ENCODE data around the gene B4GALT6. TPM values are rescaled to one million over a fixed set of nuclear protein-coding genes. Genes with fewer than 3 reads are reported as not detected.

Gene B4GALT6
- total and polyA plus RNA-seq, 9 donors = 2.1 to 16.5 (median 6.5) TPM

GRCh38 chr18:31607384-31607783 lies 77.0 kb downstream of the B4GALT6 start:
- WGBS, 3 donors = 35 to 39% (median 37%) methylated on average over 5 of the region's 5 CpGs
- Histone ChIP-seq H3K27ac (no peak overlapping the region), H3K27me3 (no peaks in the 10 kb centered on the region), H3K4me3 (no peak overlapping the region), H3K36me3 (no peaks in the 10 kb centered on the region), H3K4me1 (ENCODE audit: insufficient read depth) (no peaks in the 10 kb centered on the region), H3K9me3 (no peaks in the 10 kb centered on the region)
- intact Hi-C loops (cut with DNase I) = no loop called here
- no peak for TF ChIP-seq CTCF (IDR thresholded peaks at IDR 0.05)
- no peak for TF ChIP-seq EP300 (IDR thresholded peaks at IDR 0.05)
- TF ChIP-seq POLR2A (IDR thresholded peaks at IDR 0.05) = no peak
- no peak for DNase-seq

- no peak for DNase-seq
- no peaks in the 10 kb centered on the region for H3K27me3 ChIP-seq
- intact Hi-C loops (cut with DNase I) = no loop called here
- no peak overlapping the region for H3K4me3 ChIP-seq
- H3K4me1 ChIP-seq (ENCODE audit: insufficient read depth) = no peaks in the 10 kb centered on the region
- TF ChIP-seq CTCF (IDR thresholded peaks at IDR 0.05) = no peak
- no peak for TF ChIP-seq EP300 (IDR thresholded peaks at IDR 0.05)
- TF ChIP-seq POLR2A (IDR thresholded peaks at IDR 0.05) = no peak
- no peaks in the 10 kb centered on the region for H3K36me3 ChIP-seq
- WGBS, 3 donors = 70 to 74% (median 70%) methylated on average over 2 of the region's 2 CpGs
- no peaks in the 10 kb centered on the region for H3K9me3 ChIP-seq
- no peak overlapping the region for H3K27ac ChIP-seq
These were observed 78.1 kb downstream of the B4GALT6 start for GRCh38 chr18:31606265-31606664.

- no peak overlapping the region for H3K4me3 ChIP-seq
- no peak overlapping the region for H3K27ac ChIP-seq
- no peaks in the 10 kb centered on the region for H3K27me3 ChIP-seq
- H3K4me1 ChIP-seq (ENCODE audit: insufficient read depth) = no peaks in the 10 kb centered on the region
- H3K36me3 ChIP-seq = no peaks in the 10 kb centered on the region
- no peak for DNase-seq
- TF ChIP-seq EP300 (IDR thresholded peaks at IDR 0.05) = no peak
- TF ChIP-seq POLR2A (IDR thresholded peaks at IDR 0.05) = no peak
- no peak for TF ChIP-seq CTCF (IDR thresholded peaks at IDR 0.05)
- intact Hi-C loops (cut with DNase I) = no loop called here
- H3K9me3 ChIP-seq = no peaks in the 10 kb centered on the region
These were observed 81.1 kb downstream of the B4GALT6 start for GRCh38 chr18:31603315-31603714.

- no peak for TF ChIP-seq CTCF (IDR thresholded peaks at IDR 0.05)
- no peak for TF ChIP-seq EP300 (IDR thresholded peaks at IDR 0.05)
- TF ChIP-seq POLR2A (IDR thresholded peaks at IDR 0.05) = no peak
- no peaks in the 10 kb centered on the region for H3K9me3 ChIP-seq
- no peak for DNase-seq
- no peaks in the 10 kb centered on the region for H3K4me1 ChIP-seq (ENCODE audit: insufficient read depth)
- H3K4me3 ChIP-seq = no peak overlapping the region
- WGBS, 3 donors = 86 to 91% (median 90%) methylated on average over 13 of the region's 13 CpGs
- H3K27me3 ChIP-seq = no peaks in the 10 kb centered on the region
- H3K36me3 ChIP-seq = no peaks in the 10 kb centered on the region
- H3K27ac ChIP-seq = no peak overlapping the region
- intact Hi-C loops (cut with DNase I) = no loop called here
These were observed 86.2 kb downstream of the B4GALT6 start for GRCh38 chr18:31598021-31598805.
